ENCODE results near the gene ZRANB2. TPM values are rescaled to one million over a fixed set of nuclear protein-coding genes. Genes with fewer than 3 reads are reported as not detected.

ZRANB2 gene, protein sequence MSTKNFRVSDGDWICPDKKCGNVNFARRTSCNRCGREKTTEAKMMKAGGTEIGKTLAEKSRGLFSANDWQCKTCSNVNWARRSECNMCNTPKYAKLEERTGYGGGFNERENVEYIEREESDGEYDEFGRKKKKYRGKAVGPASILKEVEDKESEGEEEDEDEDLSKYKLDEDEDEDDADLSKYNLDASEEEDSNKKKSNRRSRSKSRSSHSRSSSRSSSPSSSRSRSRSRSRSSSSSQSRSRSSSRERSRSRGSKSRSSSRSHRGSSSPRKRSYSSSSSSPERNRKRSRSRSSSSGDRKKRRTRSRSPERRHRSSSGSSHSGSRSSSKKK
- total RNA-seq (10 to 100 TPM; 23.3 to 37.0 TPM), polyA plus RNA-seq (10 to 100 TPM; 12.7 to 44.3 TPM)

DNA sequence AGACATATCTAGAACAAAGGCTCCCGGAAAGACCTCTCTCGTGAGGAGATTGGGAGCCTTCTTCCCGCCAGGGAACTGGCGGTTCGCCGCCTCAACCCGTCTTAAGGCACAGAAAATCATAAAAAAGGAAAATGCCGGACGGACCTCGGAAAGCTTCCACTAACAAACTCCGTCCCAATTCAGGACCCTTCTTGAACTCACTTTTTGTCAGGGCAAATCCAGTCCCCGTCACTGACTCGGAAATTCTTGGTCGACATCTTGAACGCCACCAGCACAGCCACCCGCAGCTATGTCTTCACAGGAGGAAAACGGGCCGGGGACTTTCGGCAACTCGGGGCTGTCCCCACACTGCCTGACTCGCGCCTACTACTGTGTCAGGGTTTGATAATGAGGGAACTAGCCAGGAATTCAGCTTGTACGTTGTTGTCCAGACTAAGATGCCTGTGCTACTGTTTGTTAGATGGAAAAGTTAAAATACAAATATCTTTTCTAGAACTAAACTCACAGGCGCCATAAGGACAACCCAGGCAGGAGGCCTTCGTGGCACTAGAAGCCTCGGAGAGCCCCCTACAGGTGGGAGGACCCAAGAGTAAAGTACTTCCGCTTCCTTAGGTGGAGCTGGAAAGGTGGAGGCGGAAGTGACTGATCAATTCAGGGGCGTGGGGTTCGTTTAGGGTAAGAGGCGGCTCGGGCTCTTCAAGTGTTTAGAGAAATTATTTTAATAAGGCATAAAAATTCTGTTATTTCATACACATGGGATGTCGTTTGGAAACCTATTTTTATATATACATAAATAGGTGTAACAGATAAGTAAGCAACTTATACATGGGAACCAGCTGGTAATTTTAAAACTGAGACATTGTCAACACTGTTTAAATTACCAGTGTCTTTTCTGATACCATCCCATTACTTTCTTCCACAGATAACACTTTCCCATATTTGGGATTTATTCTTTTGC lies at the start of gene ZRANB2:
ZRANB2 (minus strand) TSS at position 297 of the 958 bp plus-strand sequence; CDS start at position 257, 40 bp downstream.
- H3K9me3 ChIP-seq (ENCODE audit: control insufficient read depth in 4 of 4, low read length in 3 of 4), result no peaks in the 10 kb centered on the region
- H3K4me1 ChIP-seq (ENCODE audit: control insufficient read depth in 4 of 4, insufficient read depth in 4 of 4, low read length in 3 of 4), result peaks cover 2 to 18% (median 9%) of the 10 kb centered on the region in 4 donors
- DNase-seq (ENCODE audit: low spot score), result peak; percentile 89
- peak within 1 kb of the TSS; percentile 94 to 96 for H3K9ac ChIP-seq (ENCODE audit: low read depth in 1 of 2, low read length in 2 of 2)
- TF ChIP-seq RXRA (IDR thresholded peaks at IDR 0.05) (peak; percentile 58 to 83), NR2F2 (IDR thresholded peaks at IDR 0.05) (peak; percentile 49), FOXA2 (IDR thresholded peaks at IDR 0.05) (no peak), RAD21 (IDR thresholded peaks at IDR 0.05) (peak in 1 of 2 donors; percentile 34), HNF4A (conservative IDR thresholded peaks at IDR 0.05) (peak; percentile 5 to 56), EGR1 (IDR thresholded peaks at IDR 0.05; ENCODE audit: low read depth in 2 of 2) (peak; percentile 78 to 80), YY1 (IDR thresholded peaks at IDR 0.05) (peak; percentile 97), JUND (IDR thresholded peaks at IDR 0.05) (peak; percentile 57 to 65), HNF4G (IDR thresholded peaks at IDR 0.05) (peak; percentile 38), FOXA1 (IDR thresholded peaks at IDR 0.05) (peak; percentile 8), GABPA (IDR thresholded peaks at IDR 0.05 in 1 of 2, conservative IDR thresholded peaks at IDR 0.05 in 1 of 2) (peak; percentile 89 to 95), SP1 (IDR thresholded peaks at IDR 0.05) (peak; percentile 66), TAF1 (conservative IDR thresholded peaks at IDR 0.05) (peak; percentile 34)
- TF ChIP-seq, protein P1, sequence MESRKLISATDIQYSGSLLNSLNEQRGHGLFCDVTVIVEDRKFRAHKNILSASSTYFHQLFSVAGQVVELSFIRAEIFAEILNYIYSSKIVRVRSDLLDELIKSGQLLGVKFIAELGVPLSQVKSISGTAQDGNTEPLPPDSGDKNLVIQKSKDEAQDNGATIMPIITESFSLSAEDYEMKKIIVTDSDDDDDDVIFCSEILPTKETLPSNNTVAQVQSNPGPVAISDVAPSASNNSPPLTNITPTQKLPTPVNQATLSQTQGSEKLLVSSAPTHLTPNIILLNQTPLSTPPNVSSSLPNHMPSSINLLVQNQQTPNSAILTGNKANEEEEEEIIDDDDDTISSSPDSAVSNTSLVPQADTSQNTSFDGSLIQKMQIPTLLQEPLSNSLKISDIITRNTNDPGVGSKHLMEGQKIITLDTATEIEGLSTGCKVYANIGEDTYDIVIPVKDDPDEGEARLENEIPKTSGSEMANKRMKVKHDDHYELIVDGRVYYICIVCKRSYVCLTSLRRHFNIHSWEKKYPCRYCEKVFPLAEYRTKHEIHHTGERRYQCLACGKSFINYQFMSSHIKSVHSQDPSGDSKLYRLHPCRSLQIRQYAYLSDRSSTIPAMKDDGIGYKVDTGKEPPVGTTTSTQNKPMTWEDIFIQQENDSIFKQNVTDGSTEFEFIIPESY (IDR thresholded peaks at IDR 0.05), result peak; percentile 60
- TF ChIP-seq, protein P2, sequence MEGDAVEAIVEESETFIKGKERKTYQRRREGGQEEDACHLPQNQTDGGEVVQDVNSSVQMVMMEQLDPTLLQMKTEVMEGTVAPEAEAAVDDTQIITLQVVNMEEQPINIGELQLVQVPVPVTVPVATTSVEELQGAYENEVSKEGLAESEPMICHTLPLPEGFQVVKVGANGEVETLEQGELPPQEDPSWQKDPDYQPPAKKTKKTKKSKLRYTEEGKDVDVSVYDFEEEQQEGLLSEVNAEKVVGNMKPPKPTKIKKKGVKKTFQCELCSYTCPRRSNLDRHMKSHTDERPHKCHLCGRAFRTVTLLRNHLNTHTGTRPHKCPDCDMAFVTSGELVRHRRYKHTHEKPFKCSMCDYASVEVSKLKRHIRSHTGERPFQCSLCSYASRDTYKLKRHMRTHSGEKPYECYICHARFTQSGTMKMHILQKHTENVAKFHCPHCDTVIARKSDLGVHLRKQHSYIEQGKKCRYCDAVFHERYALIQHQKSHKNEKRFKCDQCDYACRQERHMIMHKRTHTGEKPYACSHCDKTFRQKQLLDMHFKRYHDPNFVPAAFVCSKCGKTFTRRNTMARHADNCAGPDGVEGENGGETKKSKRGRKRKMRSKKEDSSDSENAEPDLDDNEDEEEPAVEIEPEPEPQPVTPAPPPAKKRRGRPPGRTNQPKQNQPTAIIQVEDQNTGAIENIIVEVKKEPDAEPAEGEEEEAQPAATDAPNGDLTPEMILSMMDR (IDR thresholded peaks at IDR 0.05; ENCODE audit: low read depth, low read length, missing input control), result peak; percentile 55
- TF ChIP-seq, protein P3, sequence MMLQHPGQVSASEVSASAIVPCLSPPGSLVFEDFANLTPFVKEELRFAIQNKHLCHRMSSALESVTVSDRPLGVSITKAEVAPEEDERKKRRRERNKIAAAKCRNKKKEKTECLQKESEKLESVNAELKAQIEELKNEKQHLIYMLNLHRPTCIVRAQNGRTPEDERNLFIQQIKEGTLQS (IDR thresholded peaks at IDR 0.05), result peak; percentile 71
- TF ChIP-seq, protein P4, sequence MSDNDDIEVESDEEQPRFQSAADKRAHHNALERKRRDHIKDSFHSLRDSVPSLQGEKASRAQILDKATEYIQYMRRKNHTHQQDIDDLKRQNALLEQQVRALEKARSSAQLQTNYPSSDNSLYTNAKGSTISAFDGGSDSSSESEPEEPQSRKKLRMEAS (IDR thresholded peaks at IDR 0.05), result peak; percentile 63
- TF ChIP-seq, protein P5, sequence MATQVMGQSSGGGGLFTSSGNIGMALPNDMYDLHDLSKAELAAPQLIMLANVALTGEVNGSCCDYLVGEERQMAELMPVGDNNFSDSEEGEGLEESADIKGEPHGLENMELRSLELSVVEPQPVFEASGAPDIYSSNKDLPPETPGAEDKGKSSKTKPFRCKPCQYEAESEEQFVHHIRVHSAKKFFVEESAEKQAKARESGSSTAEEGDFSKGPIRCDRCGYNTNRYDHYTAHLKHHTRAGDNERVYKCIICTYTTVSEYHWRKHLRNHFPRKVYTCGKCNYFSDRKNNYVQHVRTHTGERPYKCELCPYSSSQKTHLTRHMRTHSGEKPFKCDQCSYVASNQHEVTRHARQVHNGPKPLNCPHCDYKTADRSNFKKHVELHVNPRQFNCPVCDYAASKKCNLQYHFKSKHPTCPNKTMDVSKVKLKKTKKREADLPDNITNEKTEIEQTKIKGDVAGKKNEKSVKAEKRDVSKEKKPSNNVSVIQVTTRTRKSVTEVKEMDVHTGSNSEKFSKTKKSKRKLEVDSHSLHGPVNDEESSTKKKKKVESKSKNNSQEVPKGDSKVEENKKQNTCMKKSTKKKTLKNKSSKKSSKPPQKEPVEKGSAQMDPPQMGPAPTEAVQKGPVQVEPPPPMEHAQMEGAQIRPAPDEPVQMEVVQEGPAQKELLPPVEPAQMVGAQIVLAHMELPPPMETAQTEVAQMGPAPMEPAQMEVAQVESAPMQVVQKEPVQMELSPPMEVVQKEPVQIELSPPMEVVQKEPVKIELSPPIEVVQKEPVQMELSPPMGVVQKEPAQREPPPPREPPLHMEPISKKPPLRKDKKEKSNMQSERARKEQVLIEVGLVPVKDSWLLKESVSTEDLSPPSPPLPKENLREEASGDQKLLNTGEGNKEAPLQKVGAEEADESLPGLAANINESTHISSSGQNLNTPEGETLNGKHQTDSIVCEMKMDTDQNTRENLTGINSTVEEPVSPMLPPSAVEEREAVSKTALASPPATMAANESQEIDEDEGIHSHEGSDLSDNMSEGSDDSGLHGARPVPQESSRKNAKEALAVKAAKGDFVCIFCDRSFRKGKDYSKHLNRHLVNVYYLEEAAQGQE (IDR thresholded peaks at IDR 0.05), result peak; percentile 38
- WGBS, result under 1% methylated on average over 33 of the region's 33 CpGs
- peak within 1 kb of the TSS; percentile 58 to 89 for H3K27ac ChIP-seq (ENCODE audit: low read depth in 1 of 2, low read length in 2 of 2)
- peaks cover 0 to 20% (median 16%) of the 10 kb centered on the region in 4 donors for H3K36me3 ChIP-seq (ENCODE audit: control insufficient read depth in 4 of 4, insufficient read depth in 3 of 4, low read depth in 1 of 4, low read length in 3 of 4)
- peaks cover 0 to 7% (median 0%) of the 10 kb centered on the region in 4 donors for H3K27me3 ChIP-seq (ENCODE audit: control insufficient read depth in 4 of 4, insufficient read depth in 4 of 4, low read length in 3 of 4)
- H3K4me3 ChIP-seq (ENCODE audit: low read depth in 1 of 3, low read length in 3 of 3), result peak within 1 kb of the TSS; percentile 83 to 96 (median 94)

Measured in liver (tissue), 9 donors.